ENCODE data around the gene ANK3. TPM values are rescaled to one million over a fixed set of nuclear protein-coding genes. Genes with fewer than 3 reads are reported as not detected.
A peak's percentile ranks its signal among the peaks of the same experiment; 100 is the strongest.

Gene ANK3
- polyA plus RNA-seq, 1 donor from 2014 or later: 114 TPM

GRCh38 chr10:60368875-60369546, 20.7 kb downstream of the ANK3 start:
- no peak overlapping the region for H2AFZ ChIP-seq (ENCODE audit: low read depth, low read length)
- H3F3A ChIP-seq (ENCODE audit: insufficient read depth, low read length, poor library complexity, severe bottlenecking): no peaks in the 10 kb centered on the region
- peak overlapping the region; percentile 27 for H3K27ac ChIP-seq (ENCODE audit: low read length)
- no peak overlapping the region for H3K9ac ChIP-seq (ENCODE audit: low read length)
- no peak for TF ChIP-seq CTCF (IDR thresholded peaks at IDR 0.05; ENCODE audit: poor library complexity, severe bottlenecking)
- H3K4me3 ChIP-seq (ENCODE audit: low read length): peak overlapping the region; percentile 18
- H3K9me2 ChIP-seq (ENCODE audit: insufficient read depth, low read length): no peaks in the 10 kb centered on the region
- H3K27me3 ChIP-seq (ENCODE audit: insufficient read depth, low read depth, low read length): no peaks in the 10 kb centered on the region
- no peaks in the 10 kb centered on the region for H3K9me3 ChIP-seq (ENCODE audit: low read length)
- H3K4me2 ChIP-seq (ENCODE audit: low read length): no peak overlapping the region
- H3K79me2 ChIP-seq (replicated peaks; ENCODE audit: insufficient read depth, low read length): peaks cover 19% of the 10 kb centered on the region
- H3K36me3 ChIP-seq (ENCODE audit: insufficient read depth, low read length): no peaks in the 10 kb centered on the region
- peaks cover 10% of the 10 kb centered on the region for H4K20me1 ChIP-seq (ENCODE audit: insufficient read depth)

- Histone ChIP-seq H3K27ac (ENCODE audit: low read length) (peak overlapping the region; percentile 27), H3K4me2 (ENCODE audit: low read length) (no peak overlapping the region), H3K79me2 (replicated peaks; ENCODE audit: insufficient read depth, low read length) (peaks cover 22% of the 10 kb centered on the region), H4K20me1 (ENCODE audit: insufficient read depth) (peaks cover 10% of the 10 kb centered on the region), H3K4me3 (ENCODE audit: low read length) (peak overlapping the region; percentile 18), H3K9ac (ENCODE audit: low read length) (no peak overlapping the region), H3K9me3 (ENCODE audit: low read length) (no peaks in the 10 kb centered on the region), H3F3A (ENCODE audit: insufficient read depth, low read length, poor library complexity, severe bottlenecking) (no peaks in the 10 kb centered on the region), H3K36me3 (ENCODE audit: insufficient read depth, low read length) (no peaks in the 10 kb centered on the region), H3K9me2 (ENCODE audit: insufficient read depth, low read length) (no peaks in the 10 kb centered on the region), H3K27me3 (ENCODE audit: insufficient read depth, low read depth, low read length) (no peaks in the 10 kb centered on the region), H2AFZ (ENCODE audit: low read depth, low read length) (no peak overlapping the region)
- TF ChIP-seq CTCF (IDR thresholded peaks at IDR 0.05; ENCODE audit: poor library complexity, severe bottlenecking) (no peak), POLR2AphosphoS5 (IDR thresholded peaks at IDR 0.05) (no peak), MXI1 (conservative IDR thresholded peaks at IDR 0.05; ENCODE audit: poor library complexity, severe bottlenecking) (no peak), EP300 (conservative IDR thresholded peaks at IDR 0.05; ENCODE audit: poor library complexity, severe bottlenecking) (no peak), RAD21 (conservative IDR thresholded peaks at IDR 0.05) (no peak), SMC3 (conservative IDR thresholded peaks at IDR 0.05; ENCODE audit: poor library complexity) (no peak), EZH2 (IDR thresholded peaks at IDR 0.05; ENCODE audit: borderline replicate concordance, insufficient read depth, low read length, poor library complexity, severe bottlenecking) (no peak), TAF1 (IDR thresholded peaks at IDR 0.05; ENCODE audit: low read depth) (no peak), REST (IDR thresholded peaks at IDR 0.05; ENCODE audit: borderline replicate concordance) (no peak)
Measured at GRCh38 chr10:60367901-60368300, 21.8 kb downstream of the ANK3 start.
